Glutamatergic neuron (in vitro differentiated cells): ENCODE results near the gene ACO1. TPM values are rescaled to one million over a fixed set of nuclear protein-coding genes. Genes with fewer than 3 reads are reported as not detected.
"Not testable (repeated sequence)": the region's sequence is repeated elsewhere in the genome, so short reads cannot be mapped to it uniquely, and the experiment has no call there.

Experiments
- DNase-seq: peaks from one replicate; pipeline ENCODE4 v3.0.0; 2022
- H3K27ac Mint-ChIP-seq: one replicate; pipeline ENCODE4 v1.8.0; 2020; ENCODE audit warnings: mild to moderate bottlenecking, mixed read lengths, inconsistent platforms; ENCODE audit not compliant: unreplicated experiment
- H3K27me3 Mint-ChIP-seq: one replicate; pipeline ENCODE4 v1.8.0; 2020; ENCODE audit warnings: mild to moderate bottlenecking, moderate library complexity, mixed read lengths, inconsistent platforms; ENCODE audit not compliant: unreplicated experiment
- H3K36me3 Mint-ChIP-seq: one replicate; pipeline ENCODE4 v1.8.0; 2020; ENCODE audit warnings: mild to moderate bottlenecking, mixed read lengths, inconsistent platforms; ENCODE audit not compliant: unreplicated experiment
- H3K4me1 Mint-ChIP-seq: one replicate; pipeline ENCODE4 v1.8.0; 2020; ENCODE audit warnings: mild to moderate bottlenecking, low read depth, mixed read lengths, inconsistent platforms; ENCODE audit not compliant: unreplicated experiment
- H3K4me3 Mint-ChIP-seq: one replicate; pipeline ENCODE4 v1.8.0; 2020; ENCODE audit warnings: mild to moderate bottlenecking, mixed read lengths, inconsistent platforms; ENCODE audit not compliant: unreplicated experiment
- H3K9me3 Mint-ChIP-seq: one replicate; pipeline ENCODE4 v1.8.0; 2020; ENCODE audit warnings: mild to moderate bottlenecking, moderate library complexity, mixed read lengths, inconsistent platforms; ENCODE audit not compliant: unreplicated experiment
- total RNA-seq: library from RNA; stranded (reverse); fragmentation: NEBNext Ultra II Directional; extraction: Animal tissue kit (Norgen Biotek cat#: 25700); gene quantifications from one replicate; pipeline ENCODE4 v1.2.1, GENCODE V29; 2021; ENCODE audit not compliant: unreplicated experiment
- TF ChIP-seq, protein P1 (sequence below): fragments of 200-600 bp; sonication (generic); IDR thresholded peaks from one replicate; pipeline ENCODE4 v1.5.0; 2021; ENCODE audit not compliant: partially characterized antibody, unreplicated experiment

The ACO1 gene
- total RNA-seq, 1 donor from 2014 or later = 17.6 TPM

DNA sequence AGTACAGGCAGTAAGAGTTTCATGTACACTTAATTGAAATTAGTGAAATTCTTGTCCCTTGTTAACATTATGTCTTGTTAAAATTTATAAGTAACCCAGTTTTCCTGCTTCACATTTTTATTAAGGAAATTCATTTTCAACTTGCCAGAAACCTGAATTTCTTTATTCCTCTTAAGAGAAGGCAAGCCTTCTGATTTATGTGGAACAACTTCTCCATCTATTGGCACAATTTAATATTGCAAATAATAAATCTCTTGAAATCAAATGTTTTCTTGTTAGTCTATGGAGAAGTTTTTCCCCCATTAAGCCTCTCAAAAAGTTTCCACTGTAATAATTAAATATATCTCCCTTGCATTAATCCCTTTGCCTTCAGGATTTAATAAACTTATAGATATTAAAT is 33.8 kb upstream of the ACO1 start:
- H3K4me1 Mint-ChIP-seq = no peaks in the 10 kb centered on the region
- TF ChIP-seq, protein P1, sequence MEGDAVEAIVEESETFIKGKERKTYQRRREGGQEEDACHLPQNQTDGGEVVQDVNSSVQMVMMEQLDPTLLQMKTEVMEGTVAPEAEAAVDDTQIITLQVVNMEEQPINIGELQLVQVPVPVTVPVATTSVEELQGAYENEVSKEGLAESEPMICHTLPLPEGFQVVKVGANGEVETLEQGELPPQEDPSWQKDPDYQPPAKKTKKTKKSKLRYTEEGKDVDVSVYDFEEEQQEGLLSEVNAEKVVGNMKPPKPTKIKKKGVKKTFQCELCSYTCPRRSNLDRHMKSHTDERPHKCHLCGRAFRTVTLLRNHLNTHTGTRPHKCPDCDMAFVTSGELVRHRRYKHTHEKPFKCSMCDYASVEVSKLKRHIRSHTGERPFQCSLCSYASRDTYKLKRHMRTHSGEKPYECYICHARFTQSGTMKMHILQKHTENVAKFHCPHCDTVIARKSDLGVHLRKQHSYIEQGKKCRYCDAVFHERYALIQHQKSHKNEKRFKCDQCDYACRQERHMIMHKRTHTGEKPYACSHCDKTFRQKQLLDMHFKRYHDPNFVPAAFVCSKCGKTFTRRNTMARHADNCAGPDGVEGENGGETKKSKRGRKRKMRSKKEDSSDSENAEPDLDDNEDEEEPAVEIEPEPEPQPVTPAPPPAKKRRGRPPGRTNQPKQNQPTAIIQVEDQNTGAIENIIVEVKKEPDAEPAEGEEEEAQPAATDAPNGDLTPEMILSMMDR = peak; percentile 31
- no peak overlapping the region for H3K4me3 Mint-ChIP-seq
- H3K36me3 Mint-ChIP-seq = no peaks in the 10 kb centered on the region
- no peak overlapping the region for H3K27ac Mint-ChIP-seq
- H3K27me3 Mint-ChIP-seq = no peaks in the 10 kb centered on the region
- DNase-seq = no peak
- H3K9me3 Mint-ChIP-seq = no peaks in the 10 kb centered on the region

DNA sequence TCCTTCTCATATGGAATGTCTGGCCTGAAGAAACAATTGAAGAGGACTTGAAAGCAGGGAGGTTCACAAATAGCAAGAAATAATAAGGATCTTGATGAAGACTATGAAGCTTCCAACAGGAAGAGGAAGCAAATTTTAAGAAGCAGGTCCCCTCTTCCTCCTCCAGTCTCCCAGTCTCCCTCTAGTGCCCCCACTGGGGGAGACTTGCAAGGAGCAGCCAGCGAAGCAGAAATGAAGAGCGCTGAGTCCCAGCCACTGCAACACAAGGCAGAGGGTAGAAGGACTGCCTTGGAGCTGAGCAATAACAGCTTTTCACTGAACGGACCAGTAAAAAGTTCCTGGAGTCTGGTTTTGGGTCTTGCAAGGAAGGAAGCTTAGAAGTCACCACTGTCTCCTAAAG is 32.6 kb upstream of the ACO1 start:
- TF ChIP-seq, protein P1 = no peak
- peak; percentile 40 for DNase-seq
- H3K27ac Mint-ChIP-seq = no peak overlapping the region
- H3K27me3 Mint-ChIP-seq = no peaks in the 10 kb centered on the region
- H3K36me3 Mint-ChIP-seq = no peaks in the 10 kb centered on the region
- no peaks in the 10 kb centered on the region for H3K9me3 Mint-ChIP-seq
- no peak overlapping the region for H3K4me3 Mint-ChIP-seq
- H3K4me1 Mint-ChIP-seq = no peaks in the 10 kb centered on the region

DNA sequence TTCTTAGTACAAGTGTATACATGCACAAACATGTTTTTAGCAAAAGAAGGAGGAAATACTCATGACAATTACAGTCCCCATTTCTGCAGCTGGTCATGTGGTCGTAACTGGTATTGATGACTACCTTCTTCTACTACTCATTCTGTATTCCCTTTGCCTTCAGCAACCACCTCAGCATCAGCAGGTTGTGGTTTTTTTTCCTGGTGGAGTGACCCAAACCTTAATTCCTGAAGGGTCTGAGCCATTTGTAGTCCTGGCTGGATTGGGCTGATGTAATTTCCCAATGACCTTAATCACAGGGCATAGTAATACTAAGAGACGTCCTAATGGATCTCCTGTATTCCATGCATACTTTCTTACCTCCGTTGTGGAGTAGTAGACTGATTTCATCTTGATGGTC is 31.0 kb upstream of the ACO1 start:
- not testable (repeated sequence) for H3K27ac Mint-ChIP-seq, DNase-seq, H3K9me3 Mint-ChIP-seq, H3K36me3 Mint-ChIP-seq, H3K4me1 Mint-ChIP-seq, H3K27me3 Mint-ChIP-seq, H3K4me3 Mint-ChIP-seq

DNA sequence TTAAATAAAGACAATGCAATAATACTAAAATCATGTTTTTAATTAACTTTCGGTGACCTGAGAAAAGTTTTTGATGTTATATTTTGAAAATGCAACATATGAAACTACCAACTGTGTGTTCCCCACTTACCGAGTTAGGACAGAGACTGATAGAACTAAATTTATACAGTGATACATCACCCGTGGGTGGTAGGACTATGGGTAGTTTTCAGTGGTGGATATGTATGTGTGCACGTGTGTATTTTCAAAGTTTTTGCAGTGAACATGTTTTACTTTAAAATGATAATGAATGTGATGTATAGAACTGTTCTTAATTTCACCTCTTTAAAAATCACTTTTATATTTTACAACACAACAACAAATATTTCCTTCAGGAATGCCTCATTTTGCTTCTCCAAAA is 25.0 kb upstream of the ACO1 start:
- no peaks in the 10 kb centered on the region for H3K36me3 Mint-ChIP-seq
- no peaks in the 10 kb centered on the region for H3K27me3 Mint-ChIP-seq
- DNase-seq = no peak
- H3K4me3 Mint-ChIP-seq = no peak overlapping the region
- no peaks in the 10 kb centered on the region for H3K9me3 Mint-ChIP-seq
- no peaks in the 10 kb centered on the region for H3K4me1 Mint-ChIP-seq
- H3K27ac Mint-ChIP-seq = no peak overlapping the region
- TF ChIP-seq, protein P1 = no peak

DNA sequence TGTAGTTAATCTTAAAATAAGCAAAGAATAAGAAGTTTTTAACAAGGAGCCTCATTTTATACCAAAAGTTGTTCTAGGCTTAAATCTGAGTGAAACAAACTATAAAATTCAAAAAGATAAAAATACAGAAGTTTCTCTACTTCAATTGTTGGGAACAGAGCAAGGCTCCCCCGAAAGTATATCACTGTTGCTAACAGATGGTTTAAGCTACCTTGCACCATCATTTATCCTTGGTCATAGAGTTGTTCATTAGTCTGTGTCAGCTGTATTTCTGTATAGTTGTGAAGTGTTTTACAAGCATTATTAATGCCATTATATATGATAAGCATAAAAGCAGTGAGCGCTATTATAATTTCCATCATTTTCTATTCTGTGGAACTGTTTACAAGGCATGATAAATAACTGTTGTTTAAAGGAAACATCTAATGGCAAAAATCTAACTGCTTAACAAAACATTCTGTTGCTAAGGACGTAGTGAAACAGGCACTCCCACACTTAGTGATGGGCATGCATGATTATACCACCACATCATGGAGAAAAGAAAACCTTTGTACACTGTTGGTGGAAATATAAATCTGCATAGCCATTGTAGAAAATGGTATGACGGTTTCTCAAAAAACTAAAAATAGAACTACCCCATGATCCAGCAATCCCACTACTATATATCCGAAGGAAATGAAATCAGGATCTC is 23.3 kb upstream of the ACO1 start:
- H3K4me1 Mint-ChIP-seq = no peaks in the 10 kb centered on the region
- no peaks in the 10 kb centered on the region for H3K9me3 Mint-ChIP-seq
- TF ChIP-seq, protein P1 = no peak
- H3K27me3 Mint-ChIP-seq = no peaks in the 10 kb centered on the region
- H3K36me3 Mint-ChIP-seq = no peaks in the 10 kb centered on the region
- H3K4me3 Mint-ChIP-seq = no peak overlapping the region
- DNase-seq = no peak
- H3K27ac Mint-ChIP-seq = no peak overlapping the region

DNA sequence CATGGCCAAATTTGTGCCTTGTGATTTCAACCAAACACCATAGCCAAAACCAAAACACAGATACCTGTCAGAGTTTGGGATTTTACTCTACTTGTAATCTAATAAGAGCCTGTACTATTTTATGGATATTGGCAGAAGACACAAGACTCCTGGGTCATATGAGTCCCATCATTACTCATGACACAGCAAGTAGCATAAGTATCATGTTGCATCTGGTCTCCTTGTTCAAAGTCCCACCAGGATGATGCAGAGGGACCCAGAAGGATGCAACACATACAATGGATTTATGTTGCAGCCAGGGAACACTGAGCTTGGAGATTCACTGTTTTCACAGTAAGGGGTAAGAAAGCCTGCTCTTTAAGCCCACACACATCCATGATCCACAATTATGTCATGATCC is 13.2 kb upstream of the ACO1 start:
- no peak for DNase-seq
- Mint-ChIP-seq H3K4me1 (no peaks in the 10 kb centered on the region), H3K27me3 (no peaks in the 10 kb centered on the region), H3K36me3 (peaks cover 4% of the 10 kb centered on the region), H3K27ac (no peak overlapping the region), H3K9me3 (peaks cover 3% of the 10 kb centered on the region), H3K4me3 (no peak overlapping the region)
- TF ChIP-seq, protein P1 = no peak
